Tracheal epithelial cell (primary cell): ENCODE results near the gene IL3RA. TPM values are rescaled to one million over a fixed set of nuclear protein-coding genes. Genes with fewer than 3 reads are reported as not detected.

Experiments
- total RNA-seq: library from RNA; depleted of rRNA; stranded (reverse); fragments of >200 nt; gene quantifications from 2 replicates; pipeline ENCODE4 v1.2.1, GENCODE V29; 2014

The IL3RA gene
- total RNA-seq = not detected in 2 replicates

DNA sequence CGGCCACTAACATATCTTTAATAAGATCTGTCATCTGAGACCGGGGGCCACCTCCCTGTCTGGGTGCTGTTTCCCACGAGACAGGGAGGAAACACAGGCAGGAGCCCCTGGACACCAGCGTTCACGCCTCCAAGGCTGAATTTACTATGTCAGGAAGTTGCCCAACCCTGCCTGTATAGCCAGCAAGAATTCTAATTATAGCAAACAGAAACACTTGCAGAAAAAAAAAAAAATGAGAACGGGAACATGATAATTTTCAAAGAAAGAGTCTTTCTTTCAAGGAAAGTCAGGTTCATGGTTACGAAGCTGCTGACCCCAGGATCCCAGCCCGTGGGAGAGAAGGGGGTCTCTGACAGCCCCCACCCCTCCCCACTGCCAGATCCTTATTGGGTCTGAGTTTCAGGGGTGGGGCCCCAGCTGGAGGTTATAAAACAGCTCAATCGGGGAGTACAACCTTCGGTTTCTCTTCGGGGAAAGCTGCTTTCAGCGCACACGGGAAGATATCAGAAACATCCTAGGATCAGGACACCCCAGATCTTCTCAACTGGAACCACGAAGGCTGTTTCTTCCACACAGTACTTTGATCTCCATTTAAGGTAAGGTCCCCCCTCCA is at the start of gene IL3RA:
TSS of gene IL3RA (plus strand) at position 455 of the 613 bp plus-strand sequence. CDS start 4,981 bp downstream, outside the sequence.

DNA sequence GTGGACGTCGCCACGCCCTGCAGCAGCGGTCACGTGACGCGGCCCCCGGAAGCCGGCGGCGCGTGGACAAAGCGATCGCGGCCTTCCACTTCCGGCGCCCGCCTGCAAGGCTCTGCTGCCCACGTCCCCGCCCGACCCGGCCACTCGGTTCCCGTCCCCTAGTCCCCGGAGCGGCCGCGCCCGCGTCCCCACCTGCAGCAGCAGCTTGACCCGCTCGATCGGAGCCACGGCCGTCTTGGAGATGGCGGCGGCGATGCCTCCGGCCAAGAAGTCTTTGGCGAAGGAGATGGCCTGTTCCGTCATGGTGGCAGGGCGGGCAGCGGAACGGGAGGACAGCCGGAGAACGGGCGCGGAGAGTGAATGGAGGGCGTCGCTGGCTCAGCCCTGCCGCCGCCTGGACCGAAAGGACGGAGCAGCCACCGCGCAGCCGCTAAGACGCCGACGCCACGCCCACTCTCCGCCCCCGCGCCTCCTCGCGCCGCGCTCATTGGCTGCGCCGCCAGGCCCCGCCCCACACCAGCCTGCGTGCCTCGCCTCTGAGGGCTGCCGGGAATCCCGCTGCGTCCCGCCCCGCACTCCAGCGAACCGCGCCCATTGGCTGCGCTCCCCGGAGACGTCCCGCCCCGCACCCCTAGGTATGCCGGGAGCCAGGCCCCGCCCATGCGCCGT is 55.3 kb downstream of the IL3RA start, which contains the start of gene SLC25A6:
TSS of gene SLC25A6 (minus strand) at position 407 of the 669 bp plus-strand sequence. CDS start at position 303, 104 bp downstream.

Other genes with a start within 250 kb of the IL3RA start
- not detected in 2 replicates for gene CRLF2, start 124.1 kb upstream of the IL3RA start, total RNA-seq
- not detected in 2 replicates for gene CSF2RA, start 68.0 kb upstream of the IL3RA start, total RNA-seq
- 207 and 255 TPM in 2 replicates for gene SLC25A6, start 55.3 kb downstream of the IL3RA start, total RNA-seq
- 3.4 and 5.3 TPM in 2 replicates for gene ASMTL, start 116.1 kb downstream of the IL3RA start, total RNA-seq
- not detected in 2 replicates for gene P2RY8, start 200.4 kb downstream of the IL3RA start, total RNA-seq